ENCODE measurements around the gene TEKTIP1.
A peak's percentile ranks its signal among the peaks of the same experiment; 100 is the strongest.

The TEKTIP1 gene

GRCh38 chr19:3538965-3539755 lies at the start of gene TEKTIP1:
Gene TEKTIP1 (plus strand): TSS chr19:3539174. CDS start chr19:3539178, 4 bp downstream.
- peak; percentile 71 for DNase-seq

DNA sequence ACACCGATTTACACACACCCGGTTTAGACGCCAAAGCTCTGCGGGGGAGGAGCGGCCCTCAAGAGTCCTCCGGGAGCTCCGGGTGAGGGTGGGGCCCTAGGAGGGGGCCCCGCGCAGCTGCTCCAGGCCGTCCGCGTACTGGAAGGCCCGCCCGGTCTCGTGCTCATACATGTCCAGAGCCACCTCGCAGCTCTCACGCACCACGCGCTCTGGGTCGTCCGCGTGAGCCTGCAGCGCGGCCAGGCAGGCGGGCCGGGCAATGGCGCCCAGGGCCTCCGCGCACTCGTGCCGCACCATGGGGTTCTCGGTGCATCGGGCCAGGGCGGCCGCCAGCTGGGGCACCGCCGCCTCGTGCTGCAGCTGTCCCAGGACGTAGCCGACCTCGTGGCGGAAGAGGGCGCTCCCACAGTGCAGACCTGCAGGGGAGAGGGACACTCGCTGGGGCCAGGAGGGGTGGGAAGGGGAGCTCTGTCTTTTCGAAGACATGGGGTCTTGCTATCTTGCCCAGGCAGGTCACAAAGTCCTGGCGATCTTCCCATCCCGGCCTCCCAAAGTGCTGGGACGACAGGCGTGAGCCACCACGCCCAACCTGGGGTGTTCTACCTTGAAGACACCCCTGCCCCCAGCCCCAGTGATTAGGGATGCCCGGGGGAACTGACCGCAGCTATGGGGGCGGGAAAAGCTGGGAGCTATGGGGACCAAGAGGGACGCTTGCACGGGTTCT lies 47.4 kb upstream of the TEKTIP1 start:
- no peak for DNase-seq

DNA sequence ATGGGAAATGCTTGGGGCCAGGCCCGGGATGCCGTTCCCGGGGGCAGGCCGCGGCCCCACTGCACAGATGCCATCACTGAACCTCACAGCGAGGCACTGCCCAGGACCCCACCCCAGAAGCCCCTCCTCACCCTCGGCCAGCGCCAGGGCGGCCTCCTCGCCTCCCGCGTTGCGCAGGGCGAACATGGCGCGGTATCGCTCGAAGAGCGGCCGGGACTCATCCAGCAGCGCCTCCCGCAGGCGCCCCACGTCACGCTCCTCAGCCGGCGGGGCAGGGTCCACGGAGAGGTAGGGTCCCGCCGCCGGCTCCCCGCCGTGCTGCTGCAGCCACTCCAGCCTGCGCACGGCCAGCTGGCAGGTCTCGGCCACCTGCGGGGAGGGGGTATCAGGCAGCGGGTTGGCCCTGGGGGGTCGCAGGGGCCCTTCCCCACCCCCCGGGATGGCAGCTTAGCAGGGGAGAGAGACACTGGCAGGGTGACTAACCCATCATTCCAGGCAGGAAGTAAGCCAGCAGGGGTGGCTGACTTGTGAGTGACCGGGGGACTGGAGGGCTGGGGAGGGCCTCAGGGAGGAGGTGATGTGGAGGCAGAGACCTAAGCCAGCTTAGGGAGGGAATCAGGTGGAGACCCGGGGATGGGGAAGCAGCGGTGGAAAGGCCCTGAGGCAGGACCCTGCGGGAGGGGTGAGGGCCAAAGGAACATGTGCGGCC lies 46.7 kb upstream of the TEKTIP1 start:
- DNase-seq = no peak

DNA sequence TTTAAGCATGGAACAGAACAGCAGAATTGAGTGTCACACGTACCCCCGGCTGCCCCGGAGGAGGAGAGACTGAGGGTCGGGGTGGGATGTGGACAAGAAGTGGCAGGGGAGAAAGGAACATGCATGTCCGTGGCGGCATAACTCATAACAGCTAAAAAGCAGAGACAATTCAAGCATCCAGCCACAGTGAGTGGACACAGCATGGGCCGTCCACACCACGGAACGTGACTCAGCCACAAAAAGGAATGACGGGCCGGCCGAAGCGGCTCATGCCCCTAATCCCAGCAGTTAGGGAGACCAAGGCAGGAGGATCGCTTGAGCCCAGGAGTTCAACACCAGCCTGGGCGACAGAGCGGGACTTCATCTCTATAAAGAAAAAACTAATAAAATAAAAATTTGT lies 46.1 kb upstream of the TEKTIP1 start:
- no peak for DNase-seq

DNA sequence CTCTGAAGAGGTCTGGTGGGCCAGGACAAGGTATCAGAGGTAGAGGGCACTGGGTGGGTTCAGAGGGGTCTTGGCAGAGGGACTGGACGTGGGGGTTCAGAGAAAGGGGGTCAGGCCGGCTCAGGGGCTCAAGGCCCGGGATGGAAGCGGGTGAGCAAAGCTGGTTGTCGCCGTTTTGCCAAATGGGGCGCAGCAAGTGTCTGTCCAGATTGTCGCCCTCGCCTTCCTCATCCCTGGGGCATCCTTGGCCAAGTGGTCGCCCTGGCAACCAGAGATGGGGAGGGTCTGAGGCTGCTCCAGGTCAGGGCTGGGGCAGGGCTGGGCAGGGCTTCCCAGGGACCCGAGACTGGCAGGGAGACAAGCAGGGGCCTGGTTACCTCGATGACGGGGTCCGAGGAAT lies 45.3 kb upstream of the TEKTIP1 start:
- no peak for DNase-seq

GRCh38 chr19:3494051-3494450 lies 44.9 kb upstream of the TEKTIP1 start:
- DNase-seq = no peak

GRCh38 chr19:3494559-3494958 lies 44.4 kb upstream of the TEKTIP1 start:
- DNase-seq = no peak

- no peak for DNase-seq
These were observed 42.3 kb upstream of the TEKTIP1 start for GRCh38 chr19:3496392-3497273.

DNA sequence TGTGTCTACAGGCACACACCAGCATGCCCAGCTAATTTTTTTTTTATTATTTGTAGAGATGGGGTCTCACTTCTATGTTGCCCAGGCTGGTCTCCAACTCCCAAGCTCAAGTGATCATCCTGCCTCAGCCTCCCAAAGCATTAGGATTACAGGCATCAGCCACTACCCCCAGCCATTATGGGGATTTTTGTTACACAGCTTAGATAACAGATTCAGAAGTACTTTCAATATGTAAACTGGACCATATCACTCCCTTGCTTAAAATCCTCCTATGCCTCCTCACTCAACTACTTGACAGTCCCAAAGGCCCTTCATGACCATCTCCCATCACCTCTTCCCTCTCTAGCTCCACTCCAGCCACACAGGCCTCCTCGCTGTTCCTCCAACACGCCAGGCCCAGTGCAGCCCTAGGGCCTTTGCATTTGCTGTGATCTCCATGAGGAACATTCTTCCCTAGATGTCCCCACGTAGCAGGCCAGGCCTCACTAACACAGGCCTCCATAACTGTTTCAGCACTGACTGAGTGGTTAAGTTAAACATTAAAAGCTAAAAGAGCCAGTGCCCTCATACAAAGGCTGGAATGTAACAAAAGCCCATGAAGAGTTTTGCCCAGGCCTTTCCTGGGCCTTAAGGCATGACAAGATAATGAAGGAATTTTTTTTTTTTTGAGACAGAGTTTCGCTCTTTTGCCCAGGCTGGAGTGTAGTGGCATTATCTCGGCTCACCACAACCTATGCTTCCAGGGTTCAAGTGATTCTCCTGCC lies 41.0 kb upstream of the TEKTIP1 start:
- DNase-seq = no peak

GRCh38 chr19:3499738-3500428 lies 39.1 kb upstream of the TEKTIP1 start:
- DNase-seq = no peak

GRCh38 chr19:3500429-3501101 lies 38.4 kb upstream of the TEKTIP1 start, which contains the start of gene DOHH:
Gene DOHH (minus strand): TSS chr19:3500674. CDS start chr19:3496814, 3,860 bp downstream.
- peak; percentile 98 for DNase-seq

DNA sequence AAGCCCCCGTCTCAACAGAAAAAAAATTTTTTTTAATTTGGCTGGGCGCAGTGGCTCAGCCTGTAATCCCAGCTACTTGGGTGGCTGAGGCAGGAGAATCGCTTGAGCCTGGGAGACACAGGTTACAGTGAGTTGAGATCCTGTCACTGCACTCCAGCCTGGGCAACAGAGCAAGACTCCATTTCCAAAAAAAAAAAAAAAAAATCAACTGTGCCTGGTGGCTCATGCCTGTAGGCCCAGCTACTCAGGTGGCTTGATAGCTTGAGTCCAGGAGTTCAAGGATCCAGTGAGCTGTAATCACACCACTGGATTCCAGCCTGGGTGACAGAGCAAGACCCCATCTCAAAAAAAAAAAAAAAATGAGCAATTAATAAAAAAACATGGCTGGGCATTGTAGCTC lies 37.2 kb upstream of the TEKTIP1 start:
- DNase-seq = no peak

GRCh38 chr19:3503036-3503572 lies 35.9 kb upstream of the TEKTIP1 start:
- DNase-seq = no peak

- DNase-seq = no peak
These were observed 34.2 kb upstream of the TEKTIP1 start for GRCh38 chr19:3504735-3505134.

DNA sequence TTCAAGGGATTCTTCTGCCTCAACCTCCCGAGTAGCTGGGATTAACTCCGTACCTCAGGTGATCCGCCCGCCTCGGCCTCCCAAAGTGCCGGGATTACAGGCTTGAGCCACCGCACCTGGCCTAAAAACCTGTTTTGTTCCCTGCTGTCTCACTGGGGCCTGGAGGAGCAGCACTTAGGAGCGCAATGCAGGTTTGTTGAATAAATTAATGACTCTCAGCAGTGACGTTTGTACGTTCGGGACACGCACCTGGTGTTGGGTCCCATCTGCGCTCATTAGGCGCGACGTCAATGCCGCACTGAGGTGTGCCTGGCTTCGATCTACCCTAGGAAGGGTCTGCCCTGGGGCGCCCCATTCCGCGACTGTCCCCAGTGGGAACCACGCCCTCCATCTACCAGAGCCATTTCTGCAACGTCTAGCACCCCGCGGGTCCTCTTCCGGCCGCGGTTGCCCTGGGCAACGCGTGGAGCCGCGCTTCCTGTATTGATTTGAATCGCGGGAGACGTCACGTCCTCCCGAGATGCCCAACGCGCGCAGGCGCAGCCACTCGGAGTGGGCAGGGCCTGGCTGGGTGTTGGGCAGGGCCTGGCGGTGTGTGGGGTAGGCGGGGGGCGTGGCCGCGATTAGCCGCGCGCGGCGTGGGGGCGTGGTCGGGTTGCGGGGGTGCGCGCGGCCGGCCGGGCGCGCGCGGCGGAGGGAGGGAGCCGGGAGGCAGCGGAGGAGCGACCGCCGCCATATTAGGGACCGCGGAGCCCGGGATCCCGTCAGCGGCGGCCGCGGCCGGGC lies 33.2 kb upstream of the TEKTIP1 start, which contains the start of gene FZR1:
Gene FZR1 (plus strand): TSS at position 714 of the 786 bp plus-strand sequence. CDS start 16,679 bp downstream, outside the sequence.
- DNase-seq = peak; percentile 100

GRCh38 chr19:3506384-3507340 lies 32.3 kb upstream of the TEKTIP1 start:
- peak; percentile 47 for DNase-seq

DNA sequence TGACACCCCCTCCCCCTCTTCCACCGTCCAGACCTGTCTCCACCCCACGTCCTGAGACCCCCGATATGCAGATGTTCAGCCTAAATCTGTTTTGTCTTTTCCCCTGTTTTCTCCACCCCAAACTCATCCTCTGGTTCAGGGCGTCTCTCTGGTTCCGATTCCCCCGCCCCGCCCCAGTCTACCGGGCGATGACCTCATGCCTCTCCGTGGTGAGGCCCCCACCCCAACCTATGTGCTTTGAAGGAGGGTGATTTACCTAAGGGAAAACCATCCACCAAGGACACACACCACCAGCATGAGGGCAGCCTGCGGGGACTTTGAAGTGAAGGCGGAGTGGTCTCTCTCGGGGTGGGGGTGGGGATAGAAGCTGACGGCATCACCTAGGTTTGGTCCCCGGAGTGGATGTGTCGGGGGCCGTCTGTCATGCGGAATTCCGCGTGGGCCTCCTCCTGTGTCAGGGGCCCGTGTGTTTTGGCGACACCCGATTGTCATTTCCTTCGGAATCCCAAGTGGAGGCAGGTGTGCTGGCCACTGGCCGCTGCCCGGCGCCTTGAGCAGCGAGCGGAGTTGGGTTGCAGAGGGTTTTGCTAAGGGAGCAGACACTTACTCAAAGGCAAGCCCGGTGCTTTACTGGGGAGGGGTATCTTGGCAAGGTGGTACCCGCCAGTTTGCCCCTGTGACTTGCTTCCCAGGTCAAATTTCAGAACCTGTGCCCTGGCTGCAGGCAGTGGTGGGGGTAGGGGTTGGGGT lies 31.4 kb upstream of the TEKTIP1 start:
- DNase-seq = peak; percentile 60

Data from NCI-H69 (cell line).